Measurements from ENCODE around the gene MAGEB2. TPM values are rescaled to one million over a fixed set of nuclear protein-coding genes. Genes with fewer than 3 reads are reported as not detected.

MAGEB2 gene
- total RNA-seq, 1 donor from 2014 or later = not detected

- no peak for DNase-seq
- no peak for ATAC-seq (ENCODE audit: poor library complexity)
- intact Hi-C loops (cut with DNase I) = no loop called here
Measured at GRCh38 chrX:30262763-30263162, 47.4 kb downstream of the MAGEB2 start.

Other genes starting within 250 kb of the MAGEB2 start
- not detected for gene MAGEB3, start 15.1 kb downstream of the MAGEB2 start, total RNA-seq
- gene MAGEB4, start 26.4 kb downstream of the MAGEB2 start, total RNA-seq = not detected
- not detected for gene MAGEB1, start 31.6 kb downstream of the MAGEB2 start, total RNA-seq
- gene NR0B1, start 93.8 kb downstream of the MAGEB2 start, total RNA-seq = not detected

Measured in Right ventricle myocardium superior (tissue), 1 donor.